BLaER1 treated with 17β-estradiol and CSF1 and Interleukin-3, amounts not matched to agents 10 nM and 100 nM (cell line): ENCODE results near the gene PCDHA11.
"Not testable (repeated sequence)": the region's sequence is repeated elsewhere in the genome, so short reads cannot be mapped to it uniquely, and the experiment has no call there.

ENCODE experiments used
- H3K27ac ChIP-seq, 11 experiments: shearing (Covaris generic); formaldehyde crosslinking; 2 replicates each; pipeline ENCODE4 v1.8.1; 2022
- H3K27me3 ChIP-seq, 11 experiments: shearing (Covaris generic); formaldehyde crosslinking; 2 replicates each; pipeline ENCODE4 v1.8.1; 2022
- H3K36me3 ChIP-seq, 11 experiments: shearing (Covaris generic); formaldehyde crosslinking; 2 replicates each; pipeline ENCODE4 v1.8.1; 2022
- H3K4me1 ChIP-seq, 10 experiments: shearing (Covaris generic); formaldehyde crosslinking; 2 replicates each; pipeline ENCODE4 v1.8.1; 2022
- H3K4me2 ChIP-seq, 11 experiments: shearing (Covaris generic); formaldehyde crosslinking; 2 replicates each; pipeline ENCODE4 v1.8.1; 2022
- H3K4me3 ChIP-seq, 10 experiments: shearing (Covaris generic); formaldehyde crosslinking; 2 replicates each; pipeline ENCODE4 v1.8.1; 2022
- H3K9ac ChIP-seq, 11 experiments: shearing (Covaris generic); formaldehyde crosslinking; 2 replicates each; pipeline ENCODE4 v1.8.1; 2022
- H3K9me3 ChIP-seq, 11 experiments: shearing (Covaris generic); formaldehyde crosslinking; replicated peaks in 1 of 11; 2 replicates each; pipeline ENCODE4 v1.8.1; 2022
- H4K20me1 ChIP-seq, 11 experiments: shearing (Covaris generic); formaldehyde crosslinking; 2 replicates each; pipeline ENCODE4 v1.8.1; 2022
- Cebpa-rat ChIP-seq, 11 experiments: shearing (Covaris generic); IDR thresholded peaks; 2 replicates each; pipeline ENCODE4 v1.8.1; 2022

PCDHA11 gene

GRCh38 chr5:140868721-140869554 is at the start of gene PCDHA11:
Gene PCDHA11 (plus strand): TSS chr5:140868957. CDS start chr5:140869104, 147 bp downstream.
- Histone ChIP-seq H3K4me2 (no peak within 1 kb of the TSS), H3K9ac (no peak within 1 kb of the TSS), H3K27me3 (no peaks in the 10 kb centered on the region), H4K20me1 (no peaks in the 10 kb centered on the region), H3K9me3 (peaks cover 25 to 40% (median 28%) of the 10 kb centered on the region in 11 experiments), H3K4me3 (no peak within 1 kb of the TSS), H3K36me3 (no peaks in the 10 kb centered on the region), H3K27ac (no peak within 1 kb of the TSS), H3K4me1 (no peaks in the 10 kb centered on the region)
- TF ChIP-seq Cebpa-rat (IDR thresholded peaks at IDR 0.05) = no peak

- H4K20me1 ChIP-seq = no peaks in the 10 kb centered on the region
- H3K4me2 ChIP-seq = no peak within 1 kb of the TSS
- no peaks in the 10 kb centered on the region for H3K36me3 ChIP-seq
- H3K4me3 ChIP-seq = no peak within 1 kb of the TSS; a peak in 1 of 20 replicates
- H3K4me1 ChIP-seq = no peaks in the 10 kb centered on the region
- H3K27ac ChIP-seq = no peak within 1 kb of the TSS
- H3K9me3 ChIP-seq = peaks cover 27 to 46% (median 32%) of the 10 kb centered on the region in 11 experiments
- no peaks in the 10 kb centered on the region for H3K27me3 ChIP-seq
- H3K9ac ChIP-seq = no peak within 1 kb of the TSS
- no peak for TF ChIP-seq Cebpa-rat (IDR thresholded peaks at IDR 0.05)
These were observed 47.1 kb upstream of the PCDHA11 start, which contains the start of gene PCDHA5 for GRCh38 chr5:140821375-140822280. Gene PCDHA5 (plus strand): TSS chr5:140821613.

DNA sequence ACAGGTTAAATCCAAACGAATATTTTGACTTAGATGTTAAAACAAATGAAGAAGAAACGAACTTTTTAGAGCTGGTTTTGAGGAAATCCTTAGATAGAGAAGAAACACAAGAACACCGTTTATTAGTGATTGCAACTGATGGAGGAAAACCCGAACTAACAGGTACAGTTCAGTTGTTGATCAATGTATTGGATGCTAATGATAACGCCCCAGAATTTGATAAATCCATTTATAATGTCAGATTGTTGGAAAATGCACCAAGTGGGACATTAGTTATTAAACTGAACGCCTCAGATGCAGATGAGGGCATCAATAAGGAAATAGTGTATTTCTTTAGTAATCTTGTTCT is 46.5 kb upstream of the PCDHA11 start:
- Histone ChIP-seq H3K27me3 (no peaks in the 10 kb centered on the region), H3K4me2 (no peak overlapping the region), H3K4me3 (no peak overlapping the region), H3K9ac (no peak overlapping the region), H3K27ac (no peak overlapping the region), H3K9me3 (peaks cover 27 to 40% (median 32%) of the 10 kb centered on the region in 11 experiments), H4K20me1 (no peaks in the 10 kb centered on the region), H3K36me3 (no peaks in the 10 kb centered on the region), H3K4me1 (no peaks in the 10 kb centered on the region)
- TF ChIP-seq Cebpa-rat (IDR thresholded peaks at IDR 0.05) = no peak

DNA sequence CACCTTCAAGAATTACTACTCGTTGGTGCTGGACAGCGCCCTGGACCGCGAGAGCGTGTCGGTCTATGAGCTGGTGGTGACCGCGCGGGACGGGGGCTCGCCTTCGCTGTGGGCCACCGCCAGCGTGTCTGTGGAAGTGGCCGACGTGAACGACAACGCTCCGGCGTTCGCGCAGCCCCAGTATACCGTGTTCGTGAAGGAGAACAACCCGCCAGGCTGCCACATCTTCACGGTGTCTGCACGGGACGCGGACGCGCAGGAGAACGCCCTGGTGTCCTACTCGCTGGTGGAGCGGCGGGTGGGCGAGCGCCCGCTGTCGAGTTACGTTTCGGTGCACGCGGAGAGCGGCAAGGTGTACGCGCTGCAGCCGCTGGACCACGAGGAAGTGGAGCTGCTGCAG is 45.8 kb upstream of the PCDHA11 start:
- H3K4me3 ChIP-seq, H3K27ac ChIP-seq, H3K36me3 ChIP-seq, H3K4me2 ChIP-seq, H3K9ac ChIP-seq, H4K20me1 ChIP-seq, H3K4me1 ChIP-seq, H3K27me3 ChIP-seq: not testable (repeated sequence)
- H3K9me3 ChIP-seq = peaks cover 31 to 45% (median 36%) of the 10 kb centered on the region in 11 experiments

- H3K9me3 ChIP-seq = peaks cover 36 to 50% (median 41%) of the 10 kb centered on the region in 11 experiments
- no peaks in the 10 kb centered on the region for H3K27me3 ChIP-seq
- no peak overlapping the region for H3K4me3 ChIP-seq
- H4K20me1 ChIP-seq = no peaks in the 10 kb centered on the region
- H3K9ac ChIP-seq = no peak overlapping the region
- H3K27ac ChIP-seq = no peak overlapping the region
- H3K36me3 ChIP-seq = no peaks in the 10 kb centered on the region
- TF ChIP-seq Cebpa-rat (IDR thresholded peaks at IDR 0.05) = no peak
- no peak overlapping the region for H3K4me2 ChIP-seq
- H3K4me1 ChIP-seq = no peaks in the 10 kb centered on the region
These were observed 45.3 kb upstream of the PCDHA11 start for GRCh38 chr5:140823475-140823874.

GRCh38 chr5:140827704-140828361 is 40.9 kb upstream of the PCDHA11 start, which contains the start of gene PCDHA6:
Gene PCDHA6 (plus strand): TSS chr5:140827960. CDS start chr5:140828092, 132 bp downstream.
- H4K20me1 ChIP-seq = no peaks in the 10 kb centered on the region
- H3K4me2 ChIP-seq = no peak within 1 kb of the TSS
- no peak within 1 kb of the TSS for H3K9ac ChIP-seq
- H3K27me3 ChIP-seq = no peaks in the 10 kb centered on the region
- H3K4me3 ChIP-seq = no peak within 1 kb of the TSS
- H3K4me1 ChIP-seq = no peaks in the 10 kb centered on the region
- TF ChIP-seq Cebpa-rat (IDR thresholded peaks at IDR 0.05) = no peak
- peaks cover 37 to 54% (median 43%) of the 10 kb centered on the region in 11 experiments for H3K9me3 ChIP-seq
- no peaks in the 10 kb centered on the region for H3K36me3 ChIP-seq
- H3K27ac ChIP-seq = no peak within 1 kb of the TSS

- Histone ChIP-seq H3K9ac (no peak overlapping the region), H3K4me1 (no peaks in the 10 kb centered on the region), H3K4me3 (no peak overlapping the region), H3K27ac (no peak overlapping the region), H3K27me3 (no peaks in the 10 kb centered on the region), H3K36me3 (no peaks in the 10 kb centered on the region), H3K9me3 (peaks cover 31 to 49% (median 38%) of the 10 kb centered on the region in 11 experiments), H3K4me2 (no peak overlapping the region), H4K20me1 (no peaks in the 10 kb centered on the region)
- no peak for TF ChIP-seq Cebpa-rat (IDR thresholded peaks at IDR 0.05)
These were observed 40.4 kb upstream of the PCDHA11 start for GRCh38 chr5:140828362-140828737.

- not testable (repeated sequence) for H4K20me1 ChIP-seq, H3K4me1 ChIP-seq, H3K36me3 ChIP-seq, H3K27ac ChIP-seq, H3K4me2 ChIP-seq, H3K27me3 ChIP-seq, H3K4me3 ChIP-seq, H3K9ac ChIP-seq
- H3K9me3 ChIP-seq = peaks cover 29 to 43% (median 33%) of the 10 kb centered on the region in 11 experiments
These were observed 39.0 kb upstream of the PCDHA11 start for GRCh38 chr5:140829511-140830501.
